OCI-LY3 (cell line): ENCODE data around the gene SUV39H1.

Source experiments
- H2AFZ ChIP-seq: fragments of 200-600, 300-600 bp; shearing (Covaris generic); 2 replicates; pipeline ENCODE4 v1.6.0; 2014; ENCODE audit warnings: antibody characterized with exemption, low read depth, low read length
- H3K27ac ChIP-seq: fragments of 200-600, 300-600 bp; sonication (generic); 2 replicates; pipeline ENCODE4 v1.5.1; 2014; ENCODE audit warnings: mild to moderate bottlenecking, low read length, moderate library complexity, mixed read lengths
- H3K27me3 ChIP-seq: fragments of 200-600, 300-600 bp; sonication (generic); 2 replicates; pipeline ENCODE4 v1.6.1; 2014; ENCODE audit warnings: low read depth, low read length, mixed read lengths
- H3K36me3 ChIP-seq: fragments of 200-600, 300-600 bp; sonication (generic); replicated peaks from 2 replicates; pipeline ENCODE3; 2014; ENCODE audit warnings: low read depth, low read length, mixed read lengths
- H3K4me1 ChIP-seq: fragments of 300-600, 200-600 bp; sonication (generic); 2 replicates; pipeline ENCODE4 v1.6.1; 2014; ENCODE audit warnings: low read length, mixed read lengths
- H3K4me2 ChIP-seq: fragments of 200-600, 300-600 bp; sonication (generic); 2 replicates; pipeline ENCODE4 v1.6.1; 2014; ENCODE audit warnings: low read length, mixed read lengths
- H3K4me3 ChIP-seq: fragments of 300-600, 200-600 bp; sonication (generic); 2 replicates; pipeline ENCODE4 v1.5.1; 2014; ENCODE audit warnings: antibody characterized with exemption, mild to moderate bottlenecking, low read length, moderate library complexity
- H3K79me2 ChIP-seq: fragments of 300-600, 200-600 bp; shearing (Covaris generic); 2 replicates; pipeline ENCODE4 v1.6.1; 2014; ENCODE audit warnings: mild to moderate bottlenecking, low read length, mixed read lengths
- H3K9ac ChIP-seq: fragments of 300-600, 200-600 bp; shearing (Covaris generic); 2 replicates; pipeline ENCODE4 v1.6.0; 2014; ENCODE audit warnings: mild to moderate bottlenecking, low read length, moderate library complexity
- H3K9me3 ChIP-seq: fragments of 200-600, 300-600 bp; shearing (Covaris generic); 2 replicates; pipeline ENCODE4 v1.6.1; 2014; ENCODE audit warnings: low read length, mixed read lengths; ENCODE audit not compliant: insufficient read depth
- H4K20me1 ChIP-seq: fragments of 200-600, 300-600 bp; sonication (generic); 2 replicates; pipeline ENCODE4 v1.6.1; 2016; ENCODE audit warnings: low read length, mixed read lengths; ENCODE audit not compliant: insufficient read depth
- CTCF ChIP-seq: fragments of 200-600, 300-600 bp; sonication (generic); IDR thresholded peaks from 2 replicates; pipeline ENCODE4 v1.5.1; 2014; ENCODE audit warnings: antibody characterized with exemption, low read length, low read depth
- EZH2phosphoT487 ChIP-seq: fragments of 200-600 bp; shearing (Covaris generic); IDR thresholded peaks from 2 replicates; pipeline ENCODE4 v1.6.1; 2018; ENCODE audit warnings: antibody characterized with exemption, mixed run types, low read depth

Gene SUV39H1

DNA sequence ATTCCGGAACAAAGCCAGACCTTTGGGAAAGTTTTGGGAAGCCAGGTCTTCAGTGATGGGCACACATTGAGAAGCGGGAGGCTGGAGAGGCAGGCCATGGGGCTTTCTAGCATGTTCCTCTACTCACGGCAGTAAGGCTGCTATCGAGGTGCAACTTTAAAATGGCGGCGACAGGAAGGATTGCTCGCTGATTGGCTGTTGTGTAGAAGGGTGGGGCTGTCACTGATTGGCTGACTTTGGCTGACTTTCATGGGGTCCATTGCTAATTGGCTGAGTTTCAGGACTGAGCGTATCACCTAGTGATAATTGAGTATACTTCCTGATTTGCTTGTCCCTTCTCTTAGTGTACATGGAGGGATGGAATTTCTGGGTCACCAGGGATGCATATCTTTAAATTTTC lies 45.3 kb downstream of the SUV39H1 start:
- Histone ChIP-seq H3K27me3 (no peaks in the 10 kb centered on the region), H3K79me2 (no peaks in the 10 kb centered on the region), H4K20me1 (no peaks in the 10 kb centered on the region), H3K4me3 (no peak overlapping the region), H3K9ac (no peak overlapping the region), H3K36me3 (no peaks in the 10 kb centered on the region), H2AFZ (no peak overlapping the region), H3K27ac (no peak overlapping the region), H3K9me3 (no peaks in the 10 kb centered on the region), H3K4me1 (peaks cover 7% of the 10 kb centered on the region), H3K4me2 (no peak overlapping the region)
- TF ChIP-seq EZH2phosphoT487 (no peak), CTCF (no peak)

DNA sequence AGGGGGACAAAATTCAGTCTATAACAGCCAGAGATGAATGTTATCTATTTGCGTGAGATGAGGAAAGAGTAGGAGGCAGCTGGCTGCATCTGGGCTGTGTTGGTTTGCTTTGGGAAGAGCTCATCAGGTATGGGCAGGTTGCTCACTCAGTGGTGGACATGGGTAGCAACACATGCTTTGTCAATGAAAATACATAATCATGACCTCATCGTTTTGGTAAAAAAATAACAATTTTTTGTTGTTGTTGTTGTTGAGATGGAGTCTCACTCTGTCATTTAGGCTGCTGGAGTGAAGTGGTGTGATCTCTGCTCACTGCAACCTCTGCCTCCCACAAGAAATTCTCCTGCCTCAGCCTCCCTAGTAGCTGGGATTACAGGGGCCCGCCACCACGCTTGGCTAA lies 48.7 kb downstream of the SUV39H1 start:
- H3K4me3 ChIP-seq = no peak overlapping the region
- no peak overlapping the region for H3K4me2 ChIP-seq
- H4K20me1 ChIP-seq = no peaks in the 10 kb centered on the region
- no peak overlapping the region for H2AFZ ChIP-seq
- no peaks in the 10 kb centered on the region for H3K9me3 ChIP-seq
- no peak overlapping the region for H3K27ac ChIP-seq
- H3K36me3 ChIP-seq = no peaks in the 10 kb centered on the region
- no peak overlapping the region for H3K9ac ChIP-seq
- H3K79me2 ChIP-seq = no peaks in the 10 kb centered on the region
- no peak for TF ChIP-seq CTCF
- TF ChIP-seq EZH2phosphoT487 = no peak
- no peaks in the 10 kb centered on the region for H3K4me1 ChIP-seq
- H3K27me3 ChIP-seq = no peaks in the 10 kb centered on the region

- Histone ChIP-seq H2AFZ (no peak overlapping the region), H3K79me2 (no peaks in the 10 kb centered on the region), H3K36me3 (no peaks in the 10 kb centered on the region), H3K27ac (no peak overlapping the region), H3K9ac (no peak overlapping the region), H3K4me3 (no peak overlapping the region), H3K4me2 (no peak overlapping the region), H3K27me3 (no peaks in the 10 kb centered on the region), H3K4me1 (no peaks in the 10 kb centered on the region), H3K9me3 (no peaks in the 10 kb centered on the region), H4K20me1 (no peaks in the 10 kb centered on the region)
- no peak for TF ChIP-seq CTCF
- TF ChIP-seq EZH2phosphoT487 = no peak
These were observed 51.0 kb downstream of the SUV39H1 start for GRCh38 chrX:48747415-48748016.

DNA sequence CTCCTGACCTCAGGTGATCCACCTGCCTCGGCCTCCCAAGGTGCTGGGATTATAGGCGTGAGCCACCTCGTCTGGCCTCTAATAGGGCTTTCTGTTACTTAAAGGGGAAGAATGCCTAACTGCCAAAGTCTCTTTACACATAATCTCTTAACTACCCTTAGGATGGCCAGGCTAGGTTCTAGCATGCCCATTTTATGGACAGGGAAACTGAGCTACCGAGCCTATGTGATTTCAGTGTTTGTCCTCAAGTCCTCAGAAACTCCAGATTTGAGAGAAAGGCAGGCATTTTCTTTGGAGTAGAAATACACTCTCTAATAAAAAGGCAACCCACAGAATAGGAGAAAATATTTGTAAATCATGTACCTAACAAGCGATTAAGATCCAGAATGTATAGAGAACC lies 52.6 kb downstream of the SUV39H1 start:
- H3K27me3 ChIP-seq = no peaks in the 10 kb centered on the region
- no peak overlapping the region for H3K27ac ChIP-seq
- no peaks in the 10 kb centered on the region for H4K20me1 ChIP-seq
- no peak overlapping the region for H3K9ac ChIP-seq
- H3K4me3 ChIP-seq = no peak overlapping the region
- H3K36me3 ChIP-seq = no peaks in the 10 kb centered on the region
- TF ChIP-seq EZH2phosphoT487 (no peak), CTCF (no peak)
- no peak overlapping the region for H3K4me2 ChIP-seq
- no peaks in the 10 kb centered on the region for H3K9me3 ChIP-seq
- H3K4me1 ChIP-seq = no peaks in the 10 kb centered on the region
- H2AFZ ChIP-seq = no peak overlapping the region
- no peaks in the 10 kb centered on the region for H3K79me2 ChIP-seq
